Large intestine (tissue), 3 donors: ENCODE data around the gene CRX. TPM values are rescaled to one million over a fixed set of nuclear protein-coding genes. Genes with fewer than 3 reads are reported as not detected.
"Not testable (repeated sequence)": the region's sequence is repeated elsewhere in the genome, so short reads cannot be mapped to it uniquely, and the experiment has no call there.

Experiments
- DNase-seq, 2 donors: peaks; one replicate each; pipeline versions ENCODE4 v3.0.0 to v3.0.0-alpha.2; 2013
- H3K27ac ChIP-seq: one replicate; pipeline ENCODE4 v1.5.1; 2013; ENCODE audit warnings: low read length
- H3K27me3 ChIP-seq: 2 replicates; pipeline ENCODE4 v1.6.1; 2013; ENCODE audit warnings: low read length; ENCODE audit not compliant: control insufficient read depth, insufficient read depth
- H3K36me3 ChIP-seq: 2 replicates; pipeline ENCODE4 v1.6.1; 2013; ENCODE audit warnings: low read length; ENCODE audit not compliant: control insufficient read depth, insufficient read depth
- H3K4me1 ChIP-seq: one replicate; pipeline ENCODE4 v1.6.1; 2013; ENCODE audit warnings: low read length; ENCODE audit not compliant: control insufficient read depth, insufficient read depth
- H3K4me3 ChIP-seq: one replicate; pipeline ENCODE4 v1.5.1; 2013; ENCODE audit warnings: low read length
- H3K9me3 ChIP-seq: one replicate; pipeline ENCODE4 v1.6.1; 2013; ENCODE audit warnings: mild to moderate bottlenecking, low read depth, low read length, moderate library complexity; ENCODE audit not compliant: control insufficient read depth
- WGBS: methylation state at CpG from one replicate; pipeline ENCODE4 v1.1.5; 2013; ENCODE audit warnings: low lambda C conversion rate; ENCODE audit not compliant: insufficient coverage; 5-methylcytosine and 5-hydroxymethylcytosine counted together
- polyA plus RNA-seq: library from polyadenylated mRNA; unstranded; fragments of 120-200 nt; gene quantifications from one replicate; pipeline ENCODE4 v1.2.1, GENCODE V29; 2013

Gene CRX
- polyA plus RNA-seq, 1 donor, result 0.09 TPM

DNA sequence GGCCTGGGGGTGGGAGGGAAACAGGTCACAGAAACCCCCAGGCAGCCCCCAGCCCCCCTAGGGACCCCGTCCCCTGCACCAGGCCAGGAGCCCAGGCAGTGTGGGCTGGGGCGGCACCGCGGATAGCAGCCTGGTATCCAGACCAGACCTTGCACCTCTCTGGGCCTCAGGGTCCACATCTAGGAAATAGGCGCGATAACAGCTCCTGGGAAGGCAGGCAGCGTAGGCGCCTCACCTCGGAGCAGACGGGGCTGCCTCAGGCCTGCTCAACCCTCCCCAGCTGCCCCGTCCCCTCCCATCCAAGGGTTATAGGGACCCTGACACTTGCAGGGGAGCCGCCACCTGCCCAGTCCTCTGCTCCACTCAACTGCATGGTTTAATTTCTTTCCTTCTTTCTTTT lies 18.1 kb upstream of the CRX start:
- not testable (repeated sequence) for H3K27me3 ChIP-seq, DNase-seq, H3K4me3 ChIP-seq, H3K4me1 ChIP-seq, H3K9me3 ChIP-seq, H3K27ac ChIP-seq, H3K36me3 ChIP-seq
- no CpG with 5 or more reads among the region's 12 CpGs for WGBS

DNA sequence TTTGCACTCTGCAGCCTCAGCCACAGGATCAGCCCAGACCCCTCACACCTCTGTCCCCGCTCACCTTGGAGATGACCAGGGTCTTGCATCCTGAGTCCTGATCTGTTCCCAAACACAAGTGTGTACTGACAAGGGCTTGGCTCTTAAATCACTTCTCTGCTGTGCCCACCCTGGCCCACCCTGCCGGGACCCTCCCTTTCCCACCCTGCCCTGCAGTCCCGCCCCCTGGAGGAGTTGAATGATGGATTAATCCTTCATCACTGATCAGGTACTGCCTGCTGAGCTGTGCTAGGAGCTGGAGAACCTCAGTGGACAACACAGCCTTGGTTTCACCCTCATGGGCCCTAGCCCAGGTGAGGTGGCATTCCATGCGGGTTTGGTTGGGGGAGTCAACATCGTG lies 17.3 kb upstream of the CRX start, which contains the start of gene TPRX1:
TSS of gene TPRX1 (minus strand) at position 101 of the 400 bp plus-strand sequence. CDS start at position 89, 12 bp downstream.
- not testable (repeated sequence) for H3K9me3 ChIP-seq, DNase-seq, H3K27me3 ChIP-seq, H3K4me3 ChIP-seq, H3K36me3 ChIP-seq, H3K27ac ChIP-seq, H3K4me1 ChIP-seq
- no CpG with 5 or more reads among the region's 5 CpGs for WGBS

DNA sequence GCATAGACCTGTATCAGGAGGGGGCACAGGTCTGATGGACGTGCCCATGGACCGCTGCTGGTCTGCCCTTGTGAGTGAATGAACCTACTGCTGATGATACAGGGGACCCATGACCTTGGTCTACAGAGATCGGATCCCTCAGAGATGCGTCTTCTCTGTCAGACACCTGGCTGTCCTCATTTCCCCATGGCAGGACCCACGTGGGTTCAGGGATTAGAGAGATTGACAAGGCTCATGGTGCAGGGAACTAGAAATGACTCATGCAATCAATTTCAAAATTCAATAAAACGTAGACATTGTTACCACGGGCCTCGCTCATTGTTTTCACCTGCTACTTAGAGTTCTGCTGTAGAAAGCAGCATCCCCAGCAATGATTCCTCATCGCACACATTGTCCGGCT lies 16.4 kb upstream of the CRX start:
- DNase-seq, result no peak
- Histone ChIP-seq H3K4me1 (no peaks in the 10 kb centered on the region), H3K27ac (no peak overlapping the region), H3K4me3 (no peak overlapping the region), H3K9me3 (peaks cover 2% of the 10 kb centered on the region), H3K36me3 (no peaks in the 10 kb centered on the region), H3K27me3 (no peaks in the 10 kb centered on the region)
- no CpG with 5 or more reads among the region's 10 CpGs for WGBS

DNA sequence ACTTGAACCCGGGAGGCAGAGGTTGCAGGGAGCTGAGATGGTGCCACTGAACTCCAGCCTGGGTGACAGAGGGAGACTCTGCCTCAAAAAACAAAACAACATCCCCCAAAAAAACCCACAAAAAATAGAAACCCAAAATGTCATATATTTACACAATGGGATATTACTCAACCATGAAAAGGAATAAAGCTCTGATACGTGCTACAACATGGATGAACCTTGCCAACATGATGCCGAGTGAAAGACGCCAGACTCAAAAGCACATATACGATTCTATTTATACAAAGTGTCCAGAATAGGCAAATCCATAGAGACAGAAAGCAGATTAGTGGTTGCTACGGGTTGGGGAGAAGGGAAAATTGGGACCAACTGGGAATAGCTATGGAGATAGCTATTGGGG lies 15.3 kb upstream of the CRX start:
- no peak for DNase-seq
- H3K36me3 ChIP-seq, result no peaks in the 10 kb centered on the region
- 97% methylated on average over 3 of the region's 6 CpGs for WGBS
- H3K9me3 ChIP-seq, result peaks cover 2% of the 10 kb centered on the region
- no peak overlapping the region for H3K27ac ChIP-seq
- H3K4me1 ChIP-seq, result no peaks in the 10 kb centered on the region
- no peak overlapping the region for H3K4me3 ChIP-seq
- no peaks in the 10 kb centered on the region for H3K27me3 ChIP-seq

DNA sequence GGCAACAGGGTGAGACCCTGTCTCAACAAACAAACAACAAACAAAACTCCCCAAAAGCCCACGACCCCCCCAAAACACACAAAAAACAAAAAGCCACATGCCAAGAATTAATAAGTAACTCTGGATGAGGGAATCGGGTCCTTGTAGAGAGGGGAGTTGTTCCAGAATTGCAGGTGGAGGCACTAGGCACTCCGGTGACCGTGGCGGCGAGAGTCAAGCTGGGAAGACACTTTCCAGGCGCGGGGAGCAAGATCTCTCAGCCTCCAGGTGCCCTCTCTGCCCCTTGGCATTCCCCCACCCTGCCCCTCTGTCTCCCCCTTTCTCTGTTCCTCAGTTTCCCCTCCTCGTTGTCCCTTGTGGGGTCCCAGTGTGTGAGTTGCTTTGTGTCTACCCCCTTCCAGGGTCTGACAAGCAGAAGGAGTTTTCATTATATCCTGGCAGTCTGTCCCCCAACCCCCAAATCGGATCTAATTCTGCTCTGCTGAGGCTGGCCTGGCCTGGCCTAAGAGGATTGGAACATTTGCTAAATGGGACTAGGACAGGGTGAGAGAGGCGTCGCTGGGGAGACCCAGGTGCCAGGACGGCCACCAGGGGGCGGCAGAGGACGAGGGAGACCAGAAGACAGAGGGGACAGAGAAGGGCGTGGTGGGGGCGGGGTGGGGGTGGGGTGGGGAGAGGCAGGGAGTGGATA lies 8.3 kb upstream of the CRX start:
- no peaks in the 10 kb centered on the region for H3K4me1 ChIP-seq
- no peaks in the 10 kb centered on the region for H3K9me3 ChIP-seq
- peak; percentile 43 to 60 for DNase-seq
- H3K4me3 ChIP-seq, result no peak overlapping the region
- H3K27ac ChIP-seq, result no peak overlapping the region
- no CpG with 5 or more reads among the region's 17 CpGs for WGBS
- H3K27me3 ChIP-seq, result no peaks in the 10 kb centered on the region
- H3K36me3 ChIP-seq, result no peaks in the 10 kb centered on the region

DNA sequence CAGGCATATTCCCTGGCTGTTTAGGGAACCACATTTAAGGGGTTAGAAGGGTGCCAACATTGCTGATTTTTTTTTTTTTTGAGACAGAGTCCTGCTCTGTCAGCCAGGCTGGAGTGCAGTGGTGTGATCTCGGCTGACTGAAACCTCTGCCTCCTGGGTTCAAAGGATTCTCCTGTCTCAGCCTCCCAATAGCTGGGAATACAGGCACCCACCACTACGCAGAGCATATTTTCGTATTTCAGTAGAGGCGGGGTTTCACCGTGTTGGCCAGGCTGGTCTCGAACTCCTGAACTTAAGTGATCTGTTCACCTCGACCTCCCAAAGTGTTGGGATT lies 7.8 kb upstream of the CRX start:
- Histone ChIP-seq H3K4me1 (no peaks in the 10 kb centered on the region), H3K4me3 (no peak overlapping the region), H3K9me3 (no peaks in the 10 kb centered on the region), H3K36me3 (no peaks in the 10 kb centered on the region), H3K27me3 (no peaks in the 10 kb centered on the region), H3K27ac (no peak overlapping the region)
- 100% methylated on average over 1 of the region's 7 CpGs for whole genome bisulfite sequencing
- no peak for DNase-seq

DNA sequence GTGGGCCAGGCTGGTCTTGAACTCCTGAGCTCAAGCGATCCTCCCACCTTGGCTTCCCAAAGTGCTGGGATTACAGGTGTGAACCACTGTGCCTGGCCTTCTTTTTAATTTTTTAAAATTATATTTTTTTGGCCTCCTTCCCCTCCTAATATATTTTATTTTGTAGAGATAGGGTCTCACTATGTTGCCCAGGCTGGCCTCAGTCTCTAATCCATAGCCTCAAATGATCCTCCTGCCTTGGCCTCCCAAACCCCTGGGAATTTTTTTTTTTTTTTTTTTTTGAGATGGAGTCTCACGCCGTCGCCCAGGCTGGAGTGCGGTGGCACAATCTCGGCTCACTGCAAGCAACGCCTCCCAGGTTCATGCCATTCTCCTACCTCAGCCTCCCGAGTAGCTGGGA lies 5.5 kb upstream of the CRX start:
- H3K27me3 ChIP-seq, result peaks cover 18% of the 10 kb centered on the region
- no CpG with 5 or more reads among the region's 8 CpGs for WGBS
- not testable (repeated sequence) for H3K27ac ChIP-seq, H3K4me3 ChIP-seq, H3K9me3 ChIP-seq, H3K4me1 ChIP-seq, H3K36me3 ChIP-seq, DNase-seq

DNA sequence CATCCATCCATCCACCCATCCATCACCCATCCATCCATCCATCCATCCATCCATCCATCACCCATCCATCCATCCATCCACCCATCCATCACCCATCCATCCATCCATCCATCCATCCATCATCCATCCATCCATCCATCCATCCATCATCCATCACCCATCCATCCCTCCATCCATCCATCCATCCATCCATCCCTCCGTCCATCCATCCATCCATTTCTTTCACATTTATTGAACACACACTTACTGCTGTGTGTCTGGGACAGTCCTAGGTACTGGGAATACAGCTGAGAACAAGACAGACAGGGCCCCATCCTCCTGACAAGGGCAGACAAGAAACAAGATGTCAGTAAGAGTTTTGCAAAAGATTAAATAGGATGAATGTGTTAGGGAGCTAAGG lies 3.5 kb upstream of the CRX start:
- peaks cover 27% of the 10 kb centered on the region for H3K27me3 ChIP-seq
- not testable (repeated sequence) for H3K27ac ChIP-seq, H3K4me3 ChIP-seq, H3K36me3 ChIP-seq, DNase-seq, H3K9me3 ChIP-seq, H3K4me1 ChIP-seq
- no CpG with 5 or more reads among the region's 1 CpG for WGBS

DNA sequence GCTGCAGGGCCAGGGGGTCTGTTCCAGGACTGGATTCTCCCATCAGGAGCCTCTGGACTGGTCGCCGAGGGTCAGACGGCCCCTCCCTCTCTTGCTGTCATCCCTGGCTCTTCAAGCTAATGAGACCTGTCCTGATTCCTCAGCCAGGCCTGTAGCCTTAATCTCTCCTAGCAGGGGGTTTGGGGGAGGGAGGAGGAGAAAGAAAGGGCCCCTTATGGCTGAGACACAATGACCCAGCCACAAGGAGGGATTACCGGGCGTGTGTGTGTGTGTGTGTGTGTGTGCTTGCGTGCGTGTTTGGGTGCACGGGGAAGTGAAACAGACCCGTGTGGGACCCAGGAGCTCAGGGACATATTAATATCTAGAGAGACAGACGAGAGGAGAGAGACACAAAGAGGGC lies 1.9 kb upstream of the CRX start:
- Histone ChIP-seq H3K27ac (no peak overlapping the region), H3K36me3 (no peaks in the 10 kb centered on the region), H3K4me3 (no peak overlapping the region), H3K9me3 (no peaks in the 10 kb centered on the region), H3K4me1 (no peaks in the 10 kb centered on the region), H3K27me3 (peaks cover 27% of the 10 kb centered on the region)
- no CpG with 5 or more reads among the region's 10 CpGs for WGBS
- DNase-seq, result no peak

DNA sequence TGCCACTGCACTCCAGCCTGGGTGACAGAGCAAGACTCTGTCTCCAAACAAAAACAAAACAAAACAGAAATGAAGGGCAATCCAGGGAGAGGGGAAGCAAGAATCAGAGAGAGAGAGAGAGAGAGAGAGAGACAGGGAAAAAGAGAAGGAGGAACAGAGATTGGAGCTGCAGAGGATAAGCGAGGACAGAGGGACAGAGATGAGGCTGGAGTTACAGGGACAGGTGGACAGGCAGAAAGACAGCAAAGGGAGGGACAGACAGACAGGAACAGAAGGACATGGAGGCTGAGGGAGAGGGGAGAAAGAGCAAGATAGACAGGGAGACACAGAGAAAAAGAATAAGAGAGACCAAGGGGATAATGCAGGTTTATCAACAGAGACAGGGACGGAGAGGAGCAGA lies 1.3 kb upstream of the CRX start:
- H3K9me3 ChIP-seq, result no peaks in the 10 kb centered on the region
- peaks cover 27% of the 10 kb centered on the region for H3K27me3 ChIP-seq
- no peak overlapping the region for H3K27ac ChIP-seq
- no CpG with 5 or more reads among the region's 2 CpGs for WGBS
- no peak for DNase-seq
- no peak overlapping the region for H3K4me3 ChIP-seq
- H3K36me3 ChIP-seq, result no peaks in the 10 kb centered on the region
- H3K4me1 ChIP-seq, result no peaks in the 10 kb centered on the region

DNA sequence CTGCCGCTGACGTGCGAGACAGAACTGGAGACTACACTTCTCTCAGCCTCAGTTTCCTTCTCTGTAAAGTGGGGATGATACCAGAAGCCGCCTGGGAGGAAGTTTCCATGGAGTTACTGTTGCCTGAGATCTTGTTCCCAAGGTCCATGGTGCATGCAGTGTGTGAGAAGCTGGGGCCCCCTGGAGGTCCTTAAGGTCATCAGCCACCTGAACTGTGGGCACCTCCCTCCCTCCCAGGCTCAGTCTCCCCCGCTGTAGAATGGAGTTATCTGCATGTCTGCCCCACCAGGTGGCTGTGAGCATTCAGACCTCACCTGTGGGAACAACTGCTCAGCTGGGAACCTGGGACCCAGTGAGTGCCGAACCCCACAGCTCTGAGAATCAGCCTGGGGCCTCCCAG lies 2.7 kb downstream of the CRX start:
- H3K27me3 ChIP-seq, result peaks cover 26% of the 10 kb centered on the region
- H3K27ac ChIP-seq, result no peak overlapping the region
- H3K4me3 ChIP-seq, result no peak overlapping the region
- H3K4me1 ChIP-seq, result no peaks in the 10 kb centered on the region
- no peak for DNase-seq
- no peaks in the 10 kb centered on the region for H3K36me3 ChIP-seq
- no CpG with 5 or more reads among the region's 6 CpGs for WGBS
- H3K9me3 ChIP-seq, result no peaks in the 10 kb centered on the region
